Ishikawa (cell line): ENCODE results near the gene RBKS.

Experiments
- CEBPB ChIP-seq: IDR thresholded peaks from 2 replicates; pipeline ENCODE4 v1.6.1; 2012
- CREB1 ChIP-seq: IDR thresholded peaks from 2 replicates; pipeline ENCODE4 v1.6.1; 2012; ENCODE audit warnings: low read depth
- EP300 ChIP-seq: IDR thresholded peaks from 2 replicates; pipeline ENCODE4 v1.6.1; 2012; ENCODE audit warnings: borderline replicate concordance
- FOXM1 ChIP-seq: IDR thresholded peaks from 2 replicates; pipeline ENCODE4 v1.6.1; 2012; ENCODE audit warnings: low read depth, borderline replicate concordance
- RAD21 ChIP-seq: IDR thresholded peaks from 2 replicates; pipeline ENCODE4 v1.6.1; 2012; ENCODE audit warnings: low read depth
- TAF1 ChIP-seq: IDR thresholded peaks from 2 replicates; pipeline ENCODE4 v1.6.1; 2012; ENCODE audit warnings: low read depth, mild to moderate bottlenecking
- TCF12 ChIP-seq: IDR thresholded peaks from 2 replicates; pipeline ENCODE4 v1.6.1; 2012; ENCODE audit warnings: low read depth
- TF ChIP-seq, protein P1 (sequence below): IDR thresholded peaks from 2 replicates; pipeline ENCODE4 v1.6.1; 2012; ENCODE audit warnings: low read depth, mild to moderate bottlenecking
- TF ChIP-seq, protein P2 (sequence below): IDR thresholded peaks from 2 replicates; pipeline ENCODE4 v1.6.1; 2012

DNA sequence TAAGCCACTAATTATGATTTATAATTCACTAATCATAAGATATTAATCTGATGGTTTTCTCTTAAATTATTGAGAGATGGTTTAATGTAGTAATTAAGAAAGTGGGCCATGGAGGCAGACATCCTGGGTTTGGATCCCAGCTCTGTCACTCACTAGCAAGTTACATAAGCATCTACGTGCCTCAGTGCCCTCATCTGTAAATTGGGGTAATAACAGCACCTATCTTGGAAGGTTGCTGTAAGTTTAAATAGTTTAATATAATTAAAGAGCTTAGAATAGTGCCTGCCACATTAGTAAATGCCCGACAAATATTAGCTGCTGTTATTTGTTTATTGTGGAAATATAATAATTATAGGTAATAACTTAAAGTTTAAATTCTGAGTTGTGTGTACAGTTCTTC is 31.2 kb upstream of the RBKS start:
- TF ChIP-seq TCF12 (no peak), EP300 (no peak), CREB1 (no peak), RAD21 (no peak), CEBPB (no peak), FOXM1 (no peak), TAF1 (no peak)
- TF ChIP-seq, protein P1, sequence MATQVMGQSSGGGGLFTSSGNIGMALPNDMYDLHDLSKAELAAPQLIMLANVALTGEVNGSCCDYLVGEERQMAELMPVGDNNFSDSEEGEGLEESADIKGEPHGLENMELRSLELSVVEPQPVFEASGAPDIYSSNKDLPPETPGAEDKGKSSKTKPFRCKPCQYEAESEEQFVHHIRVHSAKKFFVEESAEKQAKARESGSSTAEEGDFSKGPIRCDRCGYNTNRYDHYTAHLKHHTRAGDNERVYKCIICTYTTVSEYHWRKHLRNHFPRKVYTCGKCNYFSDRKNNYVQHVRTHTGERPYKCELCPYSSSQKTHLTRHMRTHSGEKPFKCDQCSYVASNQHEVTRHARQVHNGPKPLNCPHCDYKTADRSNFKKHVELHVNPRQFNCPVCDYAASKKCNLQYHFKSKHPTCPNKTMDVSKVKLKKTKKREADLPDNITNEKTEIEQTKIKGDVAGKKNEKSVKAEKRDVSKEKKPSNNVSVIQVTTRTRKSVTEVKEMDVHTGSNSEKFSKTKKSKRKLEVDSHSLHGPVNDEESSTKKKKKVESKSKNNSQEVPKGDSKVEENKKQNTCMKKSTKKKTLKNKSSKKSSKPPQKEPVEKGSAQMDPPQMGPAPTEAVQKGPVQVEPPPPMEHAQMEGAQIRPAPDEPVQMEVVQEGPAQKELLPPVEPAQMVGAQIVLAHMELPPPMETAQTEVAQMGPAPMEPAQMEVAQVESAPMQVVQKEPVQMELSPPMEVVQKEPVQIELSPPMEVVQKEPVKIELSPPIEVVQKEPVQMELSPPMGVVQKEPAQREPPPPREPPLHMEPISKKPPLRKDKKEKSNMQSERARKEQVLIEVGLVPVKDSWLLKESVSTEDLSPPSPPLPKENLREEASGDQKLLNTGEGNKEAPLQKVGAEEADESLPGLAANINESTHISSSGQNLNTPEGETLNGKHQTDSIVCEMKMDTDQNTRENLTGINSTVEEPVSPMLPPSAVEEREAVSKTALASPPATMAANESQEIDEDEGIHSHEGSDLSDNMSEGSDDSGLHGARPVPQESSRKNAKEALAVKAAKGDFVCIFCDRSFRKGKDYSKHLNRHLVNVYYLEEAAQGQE, result no peak
- TF ChIP-seq, protein P2, sequence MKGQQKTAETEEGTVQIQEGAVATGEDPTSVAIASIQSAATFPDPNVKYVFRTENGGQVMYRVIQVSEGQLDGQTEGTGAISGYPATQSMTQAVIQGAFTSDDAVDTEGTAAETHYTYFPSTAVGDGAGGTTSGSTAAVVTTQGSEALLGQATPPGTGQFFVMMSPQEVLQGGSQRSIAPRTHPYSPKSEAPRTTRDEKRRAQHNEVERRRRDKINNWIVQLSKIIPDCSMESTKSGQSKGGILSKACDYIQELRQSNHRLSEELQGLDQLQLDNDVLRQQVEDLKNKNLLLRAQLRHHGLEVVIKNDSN, result no peak
